ENCODE data around the gene HCST.
A peak's percentile ranks its signal among the peaks of the same experiment; 100 is the strongest.

The HCST gene

DNA sequence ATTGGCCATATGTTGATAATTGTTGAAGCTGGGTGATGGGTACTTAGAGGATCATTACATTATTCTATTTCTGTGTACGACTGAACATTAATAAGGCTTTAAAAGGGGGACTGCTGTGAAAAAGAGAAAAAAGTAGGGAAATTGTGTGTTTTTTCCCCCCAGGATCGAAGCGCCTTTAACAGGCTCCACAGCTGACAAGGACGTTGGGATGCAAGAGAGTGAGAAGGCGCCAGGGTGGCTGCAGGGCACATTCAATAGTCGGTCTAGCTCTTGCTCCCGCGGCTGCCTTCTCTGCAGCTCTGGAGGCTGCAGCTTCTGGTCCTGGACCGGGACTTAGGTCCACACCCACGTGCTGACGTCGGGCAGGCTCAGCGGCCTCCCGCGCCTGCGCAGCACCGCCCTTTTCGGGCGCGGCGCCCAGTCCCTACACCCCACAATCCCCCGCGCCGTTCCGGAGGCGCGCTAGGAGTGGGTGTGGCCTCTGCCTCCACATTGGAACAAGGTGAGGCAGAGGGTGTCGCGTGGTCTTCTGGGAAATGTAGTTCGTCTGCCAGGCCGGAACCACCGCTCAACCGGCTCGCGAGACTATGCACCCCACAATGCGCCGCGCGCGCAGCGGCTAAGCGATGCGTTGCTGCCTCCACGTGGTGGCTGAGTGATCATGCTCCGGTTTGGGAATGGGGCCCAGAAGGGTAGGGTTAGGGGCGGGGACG, 29.0 kb downstream of the HCST start:
- intact Hi-C loops (cut with DNase I): loop anchor here (1.0 to 10.0 kb wide), 5 partner anchors 34 to 239 kb away; partner anchors contain the start of gene ARHGAP33
- peak; percentile 98 to 100 (median 98) for DNase-seq

DNA sequence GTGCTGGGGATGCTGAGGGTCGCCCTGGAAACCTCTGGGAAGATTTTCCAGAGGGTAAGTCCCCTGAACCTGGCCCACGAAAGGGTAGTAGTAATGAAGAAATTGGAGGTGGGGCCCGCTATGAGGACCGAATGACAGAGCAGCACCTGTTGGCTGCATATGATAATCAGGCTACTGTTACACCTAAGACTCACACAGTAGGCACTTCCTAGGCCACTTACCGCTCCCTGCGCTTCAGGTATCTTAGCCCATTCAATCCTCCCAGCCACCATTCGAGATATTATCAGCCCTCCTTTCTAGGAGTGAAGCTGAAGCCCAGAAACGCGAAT, 29.5 kb downstream of the HCST start:
- intact Hi-C loops (cut with DNase I): loop anchor here (1.0 to 10.0 kb wide), 5 partner anchors 35 to 240 kb away; partner anchors contain the start of gene ARHGAP33
- no peak for DNase-seq

DNA sequence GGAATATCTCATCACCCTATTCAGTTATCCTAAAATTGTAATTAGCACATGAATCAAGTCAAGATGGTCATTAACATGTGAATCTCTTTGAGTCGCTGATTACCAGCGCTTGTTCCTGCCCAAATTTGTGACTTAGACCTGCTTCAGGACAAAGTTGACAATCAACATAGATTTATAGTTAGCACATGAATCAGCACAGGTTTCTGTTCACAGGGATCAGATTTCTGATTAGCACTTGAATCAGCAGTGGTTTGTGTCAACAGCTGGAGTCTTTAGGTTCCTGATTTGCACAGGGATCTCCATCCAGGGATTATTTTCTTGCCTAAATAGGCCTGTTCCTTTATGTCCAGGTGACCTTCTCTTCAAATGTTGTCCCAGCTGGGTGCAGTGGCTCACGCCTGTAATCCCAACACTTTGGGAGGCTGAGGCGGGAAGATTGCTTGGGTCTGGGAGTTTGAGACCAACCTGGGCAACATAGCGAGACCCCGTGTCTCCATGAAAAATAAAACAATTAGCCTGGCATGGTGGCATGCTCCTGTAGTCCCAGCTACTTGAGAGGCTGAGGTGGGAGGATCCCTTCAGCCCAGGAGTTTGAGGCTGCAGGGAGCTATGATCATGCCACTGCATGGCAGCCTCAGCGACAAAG, 30.1 kb downstream of the HCST start:
- intact Hi-C loops (cut with DNase I): loop anchor here (5.0 to 10.0 kb wide), 3 partner anchors 35 to 240 kb away; partner anchors contain the start of gene ARHGAP33

DNA sequence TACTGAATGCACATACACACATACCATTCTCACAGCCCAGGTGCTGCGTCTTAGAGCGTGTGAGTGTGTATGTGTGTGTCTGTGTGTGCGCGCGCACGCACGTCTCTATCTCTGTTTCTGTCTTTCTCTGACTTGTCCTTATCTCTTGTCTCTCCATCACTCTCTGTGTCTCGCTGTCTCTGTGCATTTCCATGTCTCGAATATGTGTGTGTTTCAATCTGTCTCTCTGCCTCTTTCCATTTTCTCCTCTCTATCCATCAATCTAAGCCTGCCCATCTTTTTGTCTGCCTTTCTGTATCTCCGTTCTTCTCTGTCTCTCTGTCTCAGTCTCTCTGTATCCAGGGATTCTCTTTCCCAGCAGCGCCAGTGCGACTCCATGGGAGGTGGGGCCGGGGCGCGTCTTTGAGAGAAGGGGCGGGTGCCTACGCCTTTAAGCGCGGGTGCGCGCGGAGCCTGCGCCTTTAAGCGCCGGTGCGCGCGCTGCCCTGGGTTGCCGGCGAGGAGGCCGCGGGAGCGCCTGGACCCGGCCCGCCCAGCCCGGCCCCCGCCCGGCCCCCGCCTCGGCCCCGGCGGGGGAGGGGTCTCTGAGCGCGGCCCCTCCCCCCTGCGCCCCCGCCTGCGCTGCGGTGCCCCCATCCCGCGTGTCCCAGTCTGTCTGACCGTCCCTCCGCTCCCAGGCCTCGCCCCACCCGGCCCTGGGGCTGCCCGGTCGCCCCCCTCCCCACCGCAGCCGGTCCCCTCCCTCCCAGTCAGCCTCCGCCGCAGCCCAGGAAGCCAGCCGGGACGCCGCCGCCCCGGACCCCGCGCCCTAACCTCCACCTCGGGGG, 33.8 kb downstream of the HCST start, which contains the start of gene LRFN3:
Gene LRFN3, plus strand, starts transcription at position 464 of the 827 bp plus-strand sequence. CDS start 3,052 bp downstream, outside the sequence.
- DNase-seq: peak; percentile 64 to 98 (median 84)
- intact Hi-C loops (cut with DNase I): loop anchor here (10.0 kb wide), 1 partner anchor 161 kb away; the partner anchor contains the start of gene ARHGAP33

More for the DNA sequence above, 30.1 kb downstream of the HCST start:
- DNase-seq: peak in 2 of 10 donors; percentile 8 to 39

DNA sequence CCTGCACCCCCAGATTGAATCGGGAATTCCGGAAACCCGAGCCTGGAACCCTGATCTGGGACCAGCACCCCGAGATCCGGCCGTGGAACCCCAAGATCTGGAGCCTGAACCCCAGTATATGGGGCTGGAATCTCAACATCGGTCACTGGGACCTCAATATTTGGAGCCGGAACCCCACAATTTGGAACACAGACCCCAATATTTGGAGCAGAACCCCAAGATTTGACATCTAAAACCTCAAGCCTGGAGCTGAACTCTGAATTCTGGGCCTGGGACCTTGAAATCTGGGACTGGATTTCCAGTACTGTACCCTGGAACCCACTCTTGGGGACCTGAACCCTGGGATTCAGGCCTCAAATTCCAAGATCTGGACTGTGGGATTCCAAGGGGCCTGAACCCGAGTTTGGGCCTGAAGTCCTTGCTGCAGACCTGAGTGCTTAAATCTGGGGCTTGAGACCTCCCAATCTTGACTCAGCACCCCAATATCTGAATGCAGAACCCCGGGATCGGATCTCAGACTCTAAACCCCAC, 34.5 kb downstream of the HCST start:
- intact Hi-C loops (cut with DNase I): loop anchor here (10.0 kb wide), 1 partner anchor 162 kb away; the partner anchor contains the start of gene ARHGAP33
- DNase-seq: no peak

DNA sequence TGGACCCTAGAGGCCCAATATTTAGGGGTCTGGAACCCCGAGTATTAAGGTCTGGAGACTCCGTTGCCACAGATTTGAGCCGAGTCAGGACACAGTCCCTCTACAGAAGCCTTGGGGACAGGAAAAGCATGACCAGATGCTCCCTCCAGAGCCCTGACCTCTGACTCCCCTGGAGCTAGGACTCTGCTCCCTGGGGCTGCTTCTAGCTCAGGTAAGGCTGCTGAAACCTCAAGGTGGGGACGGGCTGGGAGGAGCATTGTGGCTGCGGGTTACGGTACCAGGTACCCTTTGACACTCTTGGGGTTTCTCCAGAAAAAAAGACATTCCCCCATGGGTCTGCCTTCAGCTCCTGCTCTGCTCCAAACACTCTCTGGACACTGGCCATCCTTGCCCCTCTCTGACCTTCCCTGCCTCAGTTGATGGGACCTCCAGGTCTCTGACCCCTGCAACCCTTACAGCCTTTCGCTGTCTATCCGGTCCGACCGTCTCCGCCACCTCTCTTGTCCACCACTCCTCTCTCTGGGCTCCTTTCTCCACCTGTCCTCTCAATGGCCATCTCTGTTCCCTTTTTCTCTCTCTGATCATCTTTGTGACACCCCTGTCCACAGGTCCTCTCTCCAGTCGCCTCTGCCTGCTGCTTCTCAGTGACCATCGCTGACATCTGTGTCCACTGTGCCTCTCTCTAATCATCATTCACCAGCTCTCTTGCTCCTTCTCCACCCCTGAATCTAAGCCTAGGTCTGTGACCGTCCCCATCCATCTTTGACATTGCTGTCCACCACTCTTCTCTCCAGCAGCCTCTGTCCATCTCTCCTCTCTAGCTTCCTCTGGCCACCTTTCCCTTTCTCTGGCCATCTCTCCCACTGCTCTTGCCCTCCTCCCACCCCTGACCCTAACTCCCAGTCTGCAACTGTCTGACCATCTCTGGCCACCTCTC, 35.3 kb downstream of the HCST start:
- DNase-seq: peak in 2 of 10 donors; percentile 29 to 58

DNA sequence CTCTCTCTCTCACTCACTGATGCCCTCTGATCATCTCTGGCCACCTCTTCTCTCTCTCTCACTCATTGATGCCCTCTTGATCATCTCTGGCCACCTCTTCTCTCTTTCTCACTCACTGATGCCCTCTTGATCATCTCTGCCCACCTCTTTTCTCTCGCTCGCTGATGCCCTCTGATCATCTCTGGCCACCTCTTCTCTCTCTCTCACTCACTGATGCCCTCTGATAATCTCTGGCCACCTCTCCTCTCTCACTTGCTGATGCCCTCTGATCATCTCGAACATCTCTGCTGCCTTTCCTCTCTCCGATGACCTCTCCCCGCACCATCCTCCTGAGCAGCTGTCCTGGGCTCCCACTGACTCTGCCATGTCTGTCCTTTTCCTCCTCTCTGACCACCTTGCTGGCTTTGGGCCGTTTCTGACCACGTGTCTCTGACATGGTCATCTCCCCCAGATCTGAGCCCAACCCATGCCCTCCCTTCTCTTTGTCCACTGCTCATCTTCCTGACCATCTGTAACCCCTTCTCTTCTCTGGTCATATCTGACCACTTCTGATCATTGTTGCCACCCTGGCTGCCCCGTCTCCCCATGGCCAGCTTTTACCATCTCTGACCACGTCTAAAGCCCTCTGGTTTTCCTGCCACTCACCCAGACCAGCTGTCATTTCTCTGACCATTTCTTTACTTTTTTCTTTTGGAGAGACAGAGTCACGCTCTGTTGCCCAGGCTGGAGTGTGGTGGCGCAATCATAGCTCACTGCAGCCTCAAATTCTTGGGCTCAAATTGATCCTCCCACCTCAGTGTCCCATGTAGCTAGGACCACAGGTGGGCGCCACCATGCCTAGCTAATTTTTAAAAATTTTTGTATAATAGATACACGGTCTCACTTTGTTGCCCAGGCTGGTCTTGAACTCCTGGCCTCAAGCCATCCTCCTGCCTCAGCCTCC, 36.2 kb downstream of the HCST start:
- intact Hi-C loops (cut with DNase I): loop anchor here (10.0 kb wide), 1 partner anchor 164 kb away; the partner anchor contains the start of gene ARHGAP33
- peak in 2 of 10 donors; percentile 28 to 42 for DNase-seq

More for the DNA sequence above, 35.3 kb downstream of the HCST start:
- intact Hi-C loops (cut with DNase I): loop anchor here (10.0 kb wide), 1 partner anchor 163 kb away; the partner anchor contains the start of gene ARHGAP33

DNA sequence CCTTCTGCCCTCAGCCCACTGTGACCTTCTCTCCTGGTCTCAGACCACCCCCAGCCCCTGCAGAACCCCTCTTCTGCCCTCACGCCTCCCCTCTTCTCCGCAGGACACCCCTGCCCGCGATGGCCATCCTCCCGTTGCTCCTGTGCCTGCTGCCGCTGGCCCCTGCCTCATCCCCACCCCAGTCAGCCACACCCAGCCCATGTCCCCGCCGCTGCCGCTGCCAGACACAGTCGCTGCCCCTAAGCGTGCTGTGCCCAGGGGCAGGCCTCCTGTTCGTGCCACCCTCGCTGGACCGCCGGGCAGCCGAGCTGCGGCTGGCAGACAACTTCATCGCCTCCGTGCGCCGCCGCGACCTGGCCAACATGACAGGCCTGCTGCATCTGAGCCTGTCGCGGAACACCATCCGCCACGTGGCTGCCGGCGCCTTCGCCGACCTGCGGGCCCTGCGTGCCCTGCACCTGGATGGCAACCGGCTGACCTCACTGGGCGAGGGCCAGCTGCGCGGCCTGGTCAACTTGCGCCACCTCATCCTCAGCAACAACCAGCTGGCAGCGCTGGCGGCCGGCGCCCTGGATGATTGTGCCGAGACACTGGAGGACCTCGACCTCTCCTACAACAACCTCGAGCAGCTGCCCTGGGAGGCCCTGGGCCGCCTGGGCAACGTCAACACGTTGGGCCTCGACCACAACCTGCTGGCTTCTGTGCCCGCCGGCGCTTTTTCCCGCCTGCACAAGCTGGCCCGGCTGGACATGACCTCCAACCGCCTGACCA, 37.2 kb downstream of the HCST start:
- DNase-seq: peak in 2 of 10 donors; percentile 66 to 87
- intact Hi-C loops (cut with DNase I): loop anchor here (10.0 kb wide), 1 partner anchor 165 kb away; the partner anchor contains the start of gene ARHGAP33

DNA sequence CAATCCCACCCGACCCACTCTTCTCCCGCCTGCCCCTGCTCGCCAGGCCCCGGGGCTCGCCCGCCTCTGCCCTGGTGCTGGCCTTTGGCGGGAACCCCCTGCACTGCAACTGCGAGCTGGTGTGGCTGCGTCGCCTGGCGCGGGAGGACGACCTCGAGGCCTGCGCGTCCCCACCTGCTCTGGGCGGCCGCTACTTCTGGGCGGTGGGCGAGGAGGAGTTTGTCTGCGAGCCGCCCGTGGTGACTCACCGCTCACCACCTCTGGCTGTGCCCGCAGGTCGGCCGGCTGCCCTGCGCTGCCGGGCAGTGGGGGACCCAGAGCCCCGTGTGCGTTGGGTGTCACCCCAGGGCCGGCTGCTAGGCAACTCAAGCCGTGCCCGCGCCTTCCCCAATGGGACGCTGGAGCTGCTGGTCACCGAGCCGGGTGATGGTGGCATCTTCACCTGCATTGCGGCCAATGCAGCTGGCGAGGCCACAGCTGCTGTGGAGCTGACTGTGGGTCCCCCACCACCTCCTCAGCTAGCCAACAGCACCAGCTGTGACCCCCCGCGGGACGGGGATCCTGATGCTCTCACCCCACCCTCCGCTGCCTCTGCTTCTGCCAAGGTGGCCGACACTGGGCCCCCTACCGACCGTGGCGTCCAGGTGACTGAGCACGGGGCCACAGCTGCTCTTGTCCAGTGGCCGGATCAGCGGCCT, 37.9 kb downstream of the HCST start:
- peak in 2 of 10 donors; percentile 79 to 86 for DNase-seq
- intact Hi-C loops (cut with DNase I): no loop called here

DNA sequence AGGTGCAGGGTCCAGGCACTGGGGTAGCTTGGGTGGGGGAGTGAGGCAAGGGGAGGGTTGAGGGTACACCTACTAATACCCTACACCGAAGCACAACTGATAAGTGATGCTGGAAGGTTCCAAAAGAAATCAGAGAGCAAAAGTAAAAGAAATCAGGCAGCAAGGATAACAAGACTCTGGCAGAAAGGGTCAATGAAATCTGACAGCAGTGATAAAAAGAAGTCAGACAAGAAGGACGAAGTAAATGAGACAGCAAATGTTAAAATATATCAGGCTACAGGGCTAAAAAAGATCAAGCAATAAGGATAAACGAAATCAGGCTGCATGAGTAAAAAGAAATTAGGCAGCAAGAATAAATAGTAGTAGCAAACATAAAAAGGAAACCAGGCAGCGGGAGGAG, 38.5 kb downstream of the HCST start:
- no peak for DNase-seq
- intact Hi-C loops (cut with DNase I): no loop called here

DNA sequence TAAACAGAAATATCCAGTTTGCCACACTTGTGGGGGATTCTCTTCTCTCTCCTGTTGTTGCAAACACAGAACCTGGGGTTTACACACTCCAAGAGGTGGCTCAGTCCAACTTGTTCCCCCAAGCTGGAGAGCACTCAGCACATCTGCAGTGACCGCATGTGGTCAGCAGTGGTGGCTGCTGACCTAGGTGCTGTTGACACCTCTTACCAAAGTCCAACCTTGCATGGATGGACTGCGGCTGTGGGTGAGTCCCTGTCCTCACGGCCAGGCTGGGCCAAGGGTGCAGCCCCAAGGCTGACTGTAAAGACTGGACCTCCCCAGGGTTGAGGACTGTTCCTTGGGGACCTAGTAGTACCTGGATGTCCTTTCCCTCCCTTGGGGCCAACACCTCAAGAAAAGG, 39.9 kb downstream of the HCST start:
- peak in 3 of 10 donors; percentile 29 to 55 (median 41) for DNase-seq
- intact Hi-C loops (cut with DNase I): no loop called here

DNA sequence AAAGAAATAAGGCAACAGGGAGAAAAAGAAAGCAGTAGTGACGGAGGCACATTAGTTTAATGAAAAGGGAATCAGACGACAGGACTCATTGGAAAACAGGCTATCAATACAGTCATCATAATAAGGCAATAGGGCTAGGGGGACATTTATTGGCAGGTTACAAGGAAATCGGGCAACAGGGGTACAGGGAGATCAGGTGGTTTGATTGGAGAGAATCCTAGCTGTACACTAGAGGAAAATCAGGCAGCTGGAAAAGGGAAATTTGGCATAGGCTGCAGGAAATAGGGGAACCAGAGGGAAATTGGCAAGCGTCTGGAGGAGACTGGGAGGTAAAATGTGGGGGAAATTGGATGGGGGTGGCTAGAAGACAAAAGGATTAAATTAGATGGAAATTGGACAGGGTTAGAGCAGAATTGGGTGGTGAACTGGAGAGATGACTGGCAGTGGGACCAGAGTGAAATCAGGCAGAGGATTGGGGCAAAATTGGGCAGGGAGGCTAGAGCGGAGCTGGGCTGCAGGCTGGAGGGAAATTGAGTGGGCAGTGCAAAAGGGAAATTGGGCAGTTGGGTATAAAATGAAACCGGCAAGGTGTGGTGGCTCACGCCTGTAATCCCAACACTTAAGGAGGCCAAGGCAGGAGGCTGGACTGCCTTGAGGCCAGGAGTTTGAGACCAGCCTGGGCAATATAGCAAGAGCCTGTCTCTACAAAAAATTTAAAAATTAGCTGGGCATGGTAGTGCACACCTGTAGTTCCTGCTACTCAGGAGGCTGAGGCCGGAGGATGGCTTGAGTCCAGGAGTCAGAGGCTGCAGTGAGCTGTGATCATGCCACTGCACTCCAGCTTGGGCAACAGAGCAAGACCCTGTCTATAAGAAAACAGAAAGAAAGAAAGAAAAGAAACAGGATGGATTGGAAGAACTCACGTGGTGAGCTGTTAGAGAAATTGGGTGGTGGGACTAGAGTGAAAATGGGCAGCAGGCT, 41.3 kb downstream of the HCST start:
- DNase-seq: peak in 1 of 10 donors; percentile 22
- intact Hi-C loops (cut with DNase I): no loop called here

DNA sequence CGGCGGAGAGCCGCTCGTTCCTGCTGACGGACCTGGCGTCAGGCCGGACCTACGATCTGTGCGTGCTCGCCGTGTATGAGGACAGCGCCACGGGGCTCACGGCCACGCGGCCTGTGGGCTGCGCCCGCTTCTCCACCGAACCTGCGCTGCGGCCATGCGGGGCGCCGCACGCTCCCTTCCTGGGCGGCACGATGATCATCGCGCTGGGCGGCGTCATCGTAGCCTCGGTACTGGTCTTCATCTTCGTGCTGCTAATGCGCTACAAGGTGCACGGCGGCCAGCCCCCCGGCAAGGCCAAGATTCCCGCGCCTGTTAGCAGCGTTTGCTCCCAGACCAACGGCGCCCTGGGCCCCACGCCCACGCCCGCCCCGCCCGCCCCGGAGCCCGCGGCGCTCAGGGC, 42.2 kb downstream of the HCST start:
- DNase-seq: peak in 1 of 10 donors; percentile 83
- intact Hi-C loops (cut with DNase I): no loop called here

DNA sequence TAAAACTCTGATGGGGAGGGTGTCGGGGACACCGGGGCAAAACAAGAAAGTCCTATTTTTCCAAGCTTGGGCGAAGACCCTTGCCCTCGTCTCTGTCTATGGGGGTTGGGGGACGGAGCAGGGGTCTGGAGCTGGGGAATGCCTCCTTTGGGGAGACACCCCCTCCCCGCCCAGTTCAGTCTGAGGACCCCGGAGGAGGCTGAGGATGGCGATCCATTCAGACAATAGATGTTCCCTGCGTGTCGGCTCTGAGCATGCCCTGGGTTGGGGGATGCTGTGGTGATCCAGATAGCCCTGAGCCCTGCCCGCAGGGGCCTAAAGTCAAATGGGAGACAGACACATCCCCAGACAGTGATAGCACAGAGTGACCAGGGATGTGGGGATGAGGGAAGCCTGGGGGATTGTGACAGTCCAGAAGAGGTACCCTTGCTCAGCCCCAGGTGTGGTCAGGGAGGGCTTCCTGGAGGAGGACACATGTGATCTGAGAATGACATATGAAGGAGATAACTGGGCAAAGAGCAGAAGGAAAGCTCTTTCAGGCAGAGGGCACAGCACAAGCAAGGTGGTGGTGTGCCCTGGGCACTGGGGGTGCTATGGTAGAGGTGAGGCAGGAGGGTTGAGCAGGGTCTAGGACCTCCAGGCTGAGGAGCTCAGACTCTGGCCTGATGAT, 42.9 kb downstream of the HCST start:
- peak in 1 of 10 donors; percentile 25 for DNase-seq
- intact Hi-C loops (cut with DNase I): no loop called here

DNA sequence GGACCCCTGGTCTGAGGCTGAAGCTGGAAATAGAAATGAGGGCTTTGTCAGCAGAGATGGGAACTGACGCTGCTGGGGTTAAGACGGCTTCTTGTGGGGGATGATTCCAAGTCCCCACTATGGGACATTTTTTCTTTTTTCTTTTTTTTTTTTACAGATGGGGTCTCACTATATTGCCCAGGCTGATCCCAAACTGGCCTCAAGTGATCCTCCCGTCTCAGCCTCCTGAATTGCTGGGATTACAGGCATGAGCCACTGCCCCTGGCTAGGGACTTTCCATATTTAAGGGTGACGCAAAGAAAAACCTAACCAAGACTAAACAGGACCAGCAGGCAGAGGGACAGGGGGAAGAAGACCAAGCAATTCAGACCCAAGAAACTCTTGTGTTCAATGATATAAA, 43.9 kb downstream of the HCST start:
- peak in 1 of 10 donors; percentile 8 for DNase-seq
- intact Hi-C loops (cut with DNase I): no loop called here
